Measurements from ENCODE around the gene CEMIP. TPM values are rescaled to one million over a fixed set of nuclear protein-coding genes. Genes with fewer than 3 reads are reported as not detected.
A peak's percentile ranks its signal among the peaks of the same experiment; 100 is the strongest.

CEMIP gene
- total and polyA plus RNA-seq, 12 donors: 0.08 to 2.2 (median 0.35) TPM

DNA sequence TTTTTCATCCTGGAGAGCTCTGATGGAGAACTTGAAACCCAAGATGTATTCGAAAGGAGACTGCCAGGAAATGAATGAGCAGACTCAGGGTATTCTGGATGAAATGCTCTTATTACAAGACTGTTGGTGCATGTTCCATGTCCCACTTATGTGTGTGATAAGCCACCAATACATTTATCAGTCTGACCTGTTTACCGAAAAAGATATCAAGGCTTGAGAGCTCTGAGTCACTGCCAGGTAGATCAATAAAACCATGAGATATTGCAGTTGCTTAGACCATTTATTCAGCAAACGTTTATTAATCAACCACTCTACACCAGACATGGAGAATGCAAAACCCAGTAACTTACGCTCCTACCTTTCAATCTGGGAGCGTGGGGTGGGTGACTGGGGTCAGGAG is 17.2 kb downstream of the CEMIP start:
- H3K4me3 ChIP-seq: no peak overlapping the region
- no peaks in the 10 kb centered on the region for H3K36me3 ChIP-seq (replicated peaks in 1 of 2)
- H3K27me3 ChIP-seq: peaks cover 4% of the 10 kb centered on the region
- no peak for DNase-seq
- 62 to 74% (median 68%) methylated on average over 5 of the region's 5 CpGs for WGBS, 4 donors
- TF ChIP-seq, protein P1, sequence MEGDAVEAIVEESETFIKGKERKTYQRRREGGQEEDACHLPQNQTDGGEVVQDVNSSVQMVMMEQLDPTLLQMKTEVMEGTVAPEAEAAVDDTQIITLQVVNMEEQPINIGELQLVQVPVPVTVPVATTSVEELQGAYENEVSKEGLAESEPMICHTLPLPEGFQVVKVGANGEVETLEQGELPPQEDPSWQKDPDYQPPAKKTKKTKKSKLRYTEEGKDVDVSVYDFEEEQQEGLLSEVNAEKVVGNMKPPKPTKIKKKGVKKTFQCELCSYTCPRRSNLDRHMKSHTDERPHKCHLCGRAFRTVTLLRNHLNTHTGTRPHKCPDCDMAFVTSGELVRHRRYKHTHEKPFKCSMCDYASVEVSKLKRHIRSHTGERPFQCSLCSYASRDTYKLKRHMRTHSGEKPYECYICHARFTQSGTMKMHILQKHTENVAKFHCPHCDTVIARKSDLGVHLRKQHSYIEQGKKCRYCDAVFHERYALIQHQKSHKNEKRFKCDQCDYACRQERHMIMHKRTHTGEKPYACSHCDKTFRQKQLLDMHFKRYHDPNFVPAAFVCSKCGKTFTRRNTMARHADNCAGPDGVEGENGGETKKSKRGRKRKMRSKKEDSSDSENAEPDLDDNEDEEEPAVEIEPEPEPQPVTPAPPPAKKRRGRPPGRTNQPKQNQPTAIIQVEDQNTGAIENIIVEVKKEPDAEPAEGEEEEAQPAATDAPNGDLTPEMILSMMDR (IDR thresholded peaks at IDR 0.05): no peak
- no peak for TF ChIP-seq POLR2A (IDR thresholded peaks at IDR 0.05)
- no peaks in the 10 kb centered on the region for H3K9me3 ChIP-seq (replicated peaks in 1 of 3)
- H3K4me1 ChIP-seq (replicated peaks in 1 of 2): no peaks in the 10 kb centered on the region
- no peak overlapping the region for H3K27ac ChIP-seq
- intact Hi-C loops (cut with DNase I): no loop called here

DNA sequence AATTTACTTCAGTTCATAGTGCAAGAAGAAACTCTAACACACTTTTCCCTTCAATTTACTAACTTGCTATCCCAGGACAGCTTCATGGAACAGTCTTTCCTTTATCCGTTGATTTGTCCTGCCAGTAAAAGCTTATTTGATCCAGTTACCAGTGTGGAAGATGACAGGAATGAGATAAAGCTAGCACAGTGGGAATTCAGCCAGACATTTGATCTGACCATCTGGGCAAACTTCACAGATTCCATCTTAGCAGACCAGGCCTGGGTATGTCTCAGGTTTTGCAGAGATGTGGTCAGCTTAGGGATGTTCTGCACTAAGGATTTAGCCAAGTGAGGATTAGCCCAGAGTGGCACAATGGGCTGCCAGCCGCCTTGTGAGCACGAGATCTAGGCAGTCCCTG is 19.7 kb downstream of the CEMIP start:
- intact Hi-C loops (cut with DNase I): no loop called here
- Histone ChIP-seq H3K4me3 (no peak overlapping the region), H3K4me1 (replicated peaks in 1 of 2) (no peaks in the 10 kb centered on the region), H3K27ac (no peak overlapping the region), H3K27me3 (no peaks in the 10 kb centered on the region), H3K9me3 (replicated peaks in 1 of 3) (no peaks in the 10 kb centered on the region), H3K36me3 (replicated peaks in 1 of 2) (no peaks in the 10 kb centered on the region)
- WGBS, 4 donors: 78 to 83% (median 81%) methylated on average over 3 of the region's 3 CpGs
- TF ChIP-seq POLR2A (IDR thresholded peaks at IDR 0.05): no peak
- TF ChIP-seq, protein P1 (IDR thresholded peaks at IDR 0.05): no peak
- no peak for DNase-seq

DNA sequence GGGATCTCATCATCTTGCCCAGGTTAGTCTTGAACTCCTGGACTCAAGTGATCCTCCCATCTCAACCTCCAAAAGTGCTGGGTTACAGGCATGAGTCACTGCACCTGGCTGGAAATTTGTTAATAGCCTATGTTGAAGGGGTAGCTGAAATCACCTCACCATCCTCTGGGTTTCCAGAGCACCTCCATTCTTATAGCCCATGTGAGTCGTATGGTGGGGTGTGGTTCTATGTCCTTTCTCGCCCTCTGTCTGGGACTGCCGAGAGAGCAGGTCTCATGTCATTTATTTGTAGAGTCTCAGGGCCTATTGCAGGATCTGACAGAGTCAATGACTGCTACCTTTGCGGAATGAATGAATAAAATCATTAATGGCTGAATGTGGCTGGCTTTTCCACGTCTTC is 20.9 kb downstream of the CEMIP start:
- H3K4me3 ChIP-seq: no peak overlapping the region
- intact Hi-C loops (cut with DNase I): no loop called here
- no peaks in the 10 kb centered on the region for H3K27me3 ChIP-seq
- TF ChIP-seq, protein P1 (IDR thresholded peaks at IDR 0.05): no peak
- no peak for TF ChIP-seq POLR2A (IDR thresholded peaks at IDR 0.05)
- no peaks in the 10 kb centered on the region for H3K4me1 ChIP-seq (replicated peaks in 1 of 2)
- no peaks in the 10 kb centered on the region for H3K9me3 ChIP-seq (replicated peaks in 1 of 3)
- H3K36me3 ChIP-seq (replicated peaks in 1 of 2): no peaks in the 10 kb centered on the region
- H3K27ac ChIP-seq: no peak overlapping the region
- no peak for DNase-seq
- 76 to 87% (median 81%) methylated on average over 5 of the region's 5 CpGs for WGBS, 4 donors

DNA sequence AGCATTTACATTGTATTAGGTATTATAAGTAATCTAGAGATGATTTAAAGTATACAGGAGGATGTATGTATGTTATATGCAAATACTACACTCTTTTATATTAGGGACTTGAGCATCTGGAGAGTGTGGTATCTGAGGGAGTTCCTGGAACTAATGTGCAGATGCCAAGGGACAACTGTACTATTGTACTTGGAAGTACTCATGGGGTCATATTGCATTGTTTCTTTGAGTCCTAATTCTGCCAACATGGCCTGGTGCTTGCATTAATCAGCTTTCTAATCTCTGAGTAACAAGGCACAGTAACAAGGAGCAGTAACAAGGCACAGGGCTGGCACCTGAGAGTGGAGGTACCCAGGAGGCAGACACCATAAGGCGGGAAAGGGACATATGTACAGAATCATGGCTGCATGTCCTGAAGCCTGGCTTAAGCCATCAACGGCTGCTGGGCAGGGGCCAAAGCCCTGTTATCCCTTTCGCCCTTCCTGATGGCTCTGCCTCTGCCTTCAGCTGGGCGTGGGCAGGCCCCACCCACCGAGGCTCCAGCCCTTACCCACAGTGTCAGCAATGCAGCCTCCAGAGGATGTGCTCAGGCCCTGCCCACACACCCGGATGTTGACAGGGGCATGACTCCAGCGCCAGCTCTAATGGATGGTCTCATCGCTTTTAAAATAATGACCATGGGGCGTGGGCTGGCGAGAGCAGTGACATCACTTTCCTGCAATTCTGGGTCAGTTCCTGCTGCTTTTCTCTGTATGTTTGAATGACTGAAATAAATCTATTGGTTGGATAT is 22.9 kb downstream of the CEMIP start:
- peak in 2 of 7 donors; percentile 7 to 33 for DNase-seq
- TF ChIP-seq POLR2A (IDR thresholded peaks at IDR 0.05): no peak
- TF ChIP-seq, protein P1 (IDR thresholded peaks at IDR 0.05): no peak
- no peaks in the 10 kb centered on the region for H3K9me3 ChIP-seq (replicated peaks in 1 of 3)
- WGBS, 4 donors: 47 to 62% (median 54%) methylated on average over 6 to 10 of the region's 10 CpGs
- H3K4me1 ChIP-seq (replicated peaks in 1 of 2): no peaks in the 10 kb centered on the region
- H3K36me3 ChIP-seq (replicated peaks in 1 of 2): no peaks in the 10 kb centered on the region
- H3K27me3 ChIP-seq: no peaks in the 10 kb centered on the region
- no peak overlapping the region for H3K4me3 ChIP-seq
- intact Hi-C loops (cut with DNase I): no loop called here
- H3K27ac ChIP-seq: no peak overlapping the region

Data from adrenal gland (tissue), 12 donors.